22Rv1 (cell line): ENCODE results near the gene SNX33.

ENCODE experiments used
- CTCF ChIP-seq: fragments of 450-650 bp; IDR thresholded peaks from 2 replicates; pipeline ENCODE4 v1.5.1; 2017; ENCODE audit warnings: mild to moderate bottlenecking
- ZFX ChIP-seq: fragments of 450-650 bp; IDR thresholded peaks from 2 replicates; pipeline ENCODE4 v1.6.1; 2017; ENCODE audit warnings: antibody characterized with exemption, borderline replicate concordance

DNA sequence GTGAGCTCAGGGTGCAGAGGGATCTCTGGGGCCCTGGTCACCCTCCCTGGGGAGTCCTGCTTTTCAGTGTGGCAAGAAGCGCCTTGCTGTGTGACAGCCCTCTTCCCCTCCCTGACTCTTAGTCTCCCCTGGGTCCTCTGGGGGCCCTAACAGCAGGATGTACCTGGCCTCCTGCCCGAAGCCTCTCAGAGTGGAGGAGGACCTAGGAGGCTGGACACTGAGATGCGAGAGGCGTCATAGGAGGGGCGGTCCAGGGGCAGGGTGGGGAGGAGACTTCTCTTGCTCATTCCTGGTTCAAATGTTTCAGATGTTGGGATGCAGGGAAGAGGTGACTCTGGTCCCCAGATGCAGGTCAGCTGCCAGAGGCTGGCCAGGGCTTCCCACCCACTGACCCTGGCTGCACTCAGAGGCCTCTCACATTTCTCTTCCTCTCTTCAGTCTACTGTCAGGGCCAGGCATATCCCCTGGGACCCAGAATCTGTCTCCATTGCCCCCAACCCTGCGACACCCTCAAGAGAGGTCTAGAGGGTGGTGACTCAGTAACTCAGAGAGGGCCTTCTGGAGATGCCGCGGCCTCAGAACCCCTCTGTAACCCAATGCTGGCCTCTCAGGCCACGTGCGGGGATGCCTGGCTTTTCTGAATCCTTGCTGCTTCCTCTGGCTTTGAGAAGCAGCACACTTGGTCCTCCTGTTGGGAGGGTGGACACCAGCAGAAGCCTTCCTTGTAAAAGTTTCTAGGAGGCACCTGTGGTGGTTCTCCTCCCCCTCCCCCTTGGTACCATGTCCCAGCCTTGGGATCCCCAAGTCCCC is 25.9 kb downstream of the SNX33 start:
- TF ChIP-seq CTCF (no peak), ZFX (no peak)
